Endothelial cell of hepatic sinusoid (primary cell): ENCODE measurements around the gene CCDC54.

Experiments used
- in situ Hi-C: cut with HindIII; loops from 2 replicates; pipeline ENCODE4 v1.10.0; 2017; ENCODE audit warnings: low sequenced_read_pairs

Gene CCDC54

DNA sequence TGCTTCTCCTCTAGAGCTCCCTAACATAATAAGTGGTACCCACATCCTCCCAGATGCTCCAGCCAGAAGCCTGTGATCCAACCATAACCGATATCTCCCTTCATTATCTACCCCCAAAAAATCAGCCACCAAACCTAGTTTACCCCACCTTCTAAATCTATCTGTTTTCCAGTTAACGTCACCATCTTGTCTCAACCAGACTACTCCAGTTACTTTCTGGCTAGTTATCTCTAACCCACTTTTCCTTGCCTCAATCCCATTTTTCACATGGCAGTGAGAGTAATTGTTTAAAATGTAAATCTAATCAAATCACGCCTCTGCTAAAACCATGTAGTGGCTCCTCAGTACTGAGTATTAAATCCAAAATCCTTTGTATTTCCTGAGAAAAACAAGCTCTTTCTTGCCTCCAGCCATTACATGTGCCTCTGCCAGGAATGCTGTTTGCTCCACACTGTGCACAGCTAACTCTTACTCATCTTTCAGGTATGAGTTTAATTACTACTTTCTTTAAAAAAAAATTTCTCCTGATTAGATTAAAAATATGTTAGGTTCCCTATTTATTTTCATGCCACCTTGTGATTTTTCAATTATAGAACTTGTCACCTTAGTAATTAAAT lies 15.4 kb downstream of the CCDC54 start:
- in situ Hi-C loops = no loop called here

DNA sequence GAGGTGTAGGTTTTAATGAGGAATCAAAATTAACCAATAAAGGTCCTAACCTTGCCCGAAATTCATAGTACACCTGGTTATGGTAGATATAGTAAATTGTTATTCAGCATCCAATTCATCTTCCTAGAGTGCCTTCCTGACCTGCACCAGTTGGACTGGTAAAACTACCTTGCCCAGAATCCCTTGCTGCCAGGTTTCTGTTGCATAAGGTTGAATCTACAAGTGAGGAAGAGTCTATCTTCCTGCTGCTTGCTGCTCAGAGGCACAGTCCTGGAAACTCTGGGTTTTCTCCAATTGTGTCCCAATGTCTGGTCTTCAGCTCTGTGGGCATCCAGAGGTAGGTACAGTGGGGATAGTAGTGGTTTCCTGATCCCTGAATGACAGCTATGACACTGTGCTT lies 17.3 kb downstream of the CCDC54 start:
- in situ Hi-C loops = no loop called here

- in situ Hi-C loops = no loop called here
Measured at GRCh38 chr3:107395066-107395465, 17.8 kb downstream of the CCDC54 start.

DNA sequence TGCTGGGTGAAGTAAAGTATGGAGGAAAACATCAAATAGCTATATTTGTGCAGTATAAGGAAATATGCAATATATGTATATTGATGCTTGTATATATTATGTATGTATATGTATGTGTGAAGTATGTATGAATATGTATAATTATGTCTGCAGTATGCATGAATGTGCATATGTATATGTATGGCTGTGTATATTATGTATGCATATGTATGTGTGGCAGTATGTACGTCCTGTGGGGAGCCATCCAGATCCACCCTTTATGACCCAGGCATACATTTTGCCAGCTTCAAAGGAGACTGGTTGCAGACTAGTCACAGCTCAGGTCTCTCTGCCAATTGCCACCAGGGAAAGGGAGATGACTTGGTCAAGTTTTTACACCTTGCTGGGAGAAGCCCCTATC lies 24.1 kb downstream of the CCDC54 start:
- in situ Hi-C loops = no loop called here

GRCh38 chr3:107402214-107402613 lies 25.0 kb downstream of the CCDC54 start:
- in situ Hi-C loops = no loop called here

- in situ Hi-C loops = no loop called here
Measured at GRCh38 chr3:107404727-107405469, 27.7 kb downstream of the CCDC54 start.

DNA sequence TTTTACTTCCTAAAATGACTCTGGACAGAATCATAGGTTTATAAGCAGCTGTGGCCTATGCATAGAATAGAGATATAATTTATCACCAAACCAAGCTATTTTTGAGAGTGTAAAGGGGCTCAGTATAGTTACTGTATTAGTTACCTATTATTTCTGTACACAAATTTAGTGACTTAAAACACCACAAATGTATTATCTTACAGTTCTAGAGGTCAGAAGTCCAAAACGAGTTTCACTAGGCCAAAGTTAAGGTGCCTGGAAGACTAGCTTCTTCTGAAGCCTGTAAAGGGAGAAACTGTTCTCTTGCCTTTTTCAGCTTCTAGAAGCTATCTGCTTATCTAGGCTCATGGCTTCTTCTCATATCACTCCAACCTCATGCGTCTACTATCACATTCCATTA lies 30.1 kb downstream of the CCDC54 start:
- in situ Hi-C loops = no loop called here

DNA sequence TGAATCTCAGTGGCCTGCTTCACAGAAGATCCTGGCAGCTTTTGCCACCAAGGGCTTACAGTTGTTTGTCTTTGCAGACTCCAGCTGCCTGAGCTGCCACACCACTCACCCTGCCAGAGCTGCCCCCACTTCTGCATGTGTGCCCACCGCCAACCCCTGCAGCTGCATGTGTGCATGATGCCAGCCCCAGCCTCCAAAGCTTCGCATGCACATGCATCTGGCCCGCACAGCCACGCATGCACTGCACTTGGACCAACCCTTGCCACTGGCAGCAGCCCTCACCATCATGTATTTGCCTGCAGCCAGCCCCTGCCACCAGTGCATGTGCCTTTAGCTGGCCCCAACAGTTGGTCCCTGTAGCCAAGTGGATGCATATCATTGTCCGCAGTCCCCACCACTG lies 31.3 kb downstream of the CCDC54 start:
- in situ Hi-C loops = no loop called here

DNA sequence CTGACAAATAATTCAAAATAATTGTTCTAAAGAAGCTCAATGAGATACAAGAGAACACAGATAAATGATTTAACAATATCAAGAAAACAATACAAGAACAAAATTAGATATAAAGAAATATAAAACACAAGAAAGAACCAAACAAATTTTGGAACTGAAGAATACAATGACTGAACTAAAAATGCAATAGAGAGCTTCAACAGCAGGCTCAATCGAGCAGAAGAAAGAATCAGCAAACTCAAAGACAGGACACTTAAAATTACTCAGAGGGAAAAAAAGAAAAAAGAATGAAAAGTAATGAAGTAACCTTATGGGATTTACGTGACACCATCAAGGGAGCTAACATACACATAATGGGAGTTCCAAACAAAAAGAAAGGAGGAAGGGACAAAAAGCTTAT lies 32.1 kb downstream of the CCDC54 start:
- in situ Hi-C loops = no loop called here

GRCh38 chr3:107410606-107411005 lies 33.4 kb downstream of the CCDC54 start:
- in situ Hi-C loops = loop anchor here (10.0 kb wide), 1 partner anchor 136 kb away; no protein-coding TSS in a partner anchor

DNA sequence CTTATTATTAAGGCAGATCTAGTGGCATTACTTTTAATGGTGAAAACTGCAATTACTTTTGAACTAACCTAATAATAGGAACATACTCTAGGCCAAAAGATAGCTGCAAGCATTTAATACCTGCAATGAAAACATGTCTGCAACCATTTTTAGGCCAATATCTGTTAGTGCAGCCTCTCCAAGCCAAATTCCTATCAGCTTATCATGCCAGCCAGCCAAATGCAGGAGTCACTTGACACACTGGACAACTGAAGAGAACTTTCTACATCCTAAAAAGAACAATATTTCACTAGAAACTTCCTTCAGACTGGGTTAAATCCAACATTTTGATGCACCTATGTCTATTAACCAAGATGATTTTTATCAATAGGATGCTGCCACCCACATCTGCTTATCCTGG lies 33.8 kb downstream of the CCDC54 start:
- in situ Hi-C loops = loop anchor here (10.0 kb wide), 1 partner anchor 136 kb away; no protein-coding TSS in a partner anchor

DNA sequence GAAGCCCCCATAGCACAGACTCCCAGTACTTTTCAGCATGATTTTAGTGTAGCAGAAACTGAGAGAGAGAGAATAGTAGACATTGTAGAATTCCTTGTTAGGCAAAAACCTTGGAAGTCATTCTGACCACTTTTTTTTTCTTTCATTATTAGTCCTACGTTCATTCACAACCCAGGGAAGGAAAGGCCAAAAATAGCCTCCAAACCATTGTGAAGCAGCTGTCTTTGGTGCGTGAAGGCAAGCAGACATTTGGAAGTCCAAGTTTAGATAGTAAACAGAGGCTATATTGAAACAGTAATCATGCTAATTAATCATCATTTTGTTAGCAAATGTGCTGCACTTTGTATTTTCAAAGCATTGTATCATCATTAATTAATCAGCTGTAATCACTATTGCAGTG lies 34.5 kb downstream of the CCDC54 start:
- in situ Hi-C loops = loop anchor here (10.0 kb wide), 1 partner anchor 137 kb away; no protein-coding TSS in a partner anchor

- in situ Hi-C loops = loop anchor here (10.0 kb wide), 1 partner anchor 138 kb away; no protein-coding TSS in a partner anchor
Measured at GRCh38 chr3:107412376-107412775, 35.1 kb downstream of the CCDC54 start.

DNA sequence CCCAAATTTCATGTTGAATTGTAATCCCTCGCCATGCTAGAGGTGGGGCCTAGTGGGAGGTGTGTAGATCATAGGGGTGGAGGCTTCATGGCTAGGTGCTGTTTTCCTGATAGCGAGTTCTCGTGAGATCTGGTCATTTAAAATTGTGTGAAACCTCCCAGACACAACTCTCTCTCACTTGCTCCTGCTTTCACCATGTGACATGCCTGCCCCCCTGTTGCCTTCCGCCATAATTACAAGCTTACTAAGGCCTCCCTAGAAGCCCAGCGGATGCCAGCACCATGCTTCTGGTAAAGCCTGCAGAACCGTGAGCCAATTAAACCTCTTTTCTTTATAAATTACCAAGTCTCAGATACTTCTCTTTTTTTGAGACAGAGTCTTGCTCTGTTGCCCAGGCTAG lies 36.0 kb downstream of the CCDC54 start:
- in situ Hi-C loops = loop anchor here (10.0 kb wide), 1 partner anchor 138 kb away; no protein-coding TSS in a partner anchor

- in situ Hi-C loops = loop anchor here (10.0 kb wide), 1 partner anchor 140 kb away; no protein-coding TSS in a partner anchor
Measured at GRCh38 chr3:107414325-107414964, 37.2 kb downstream of the CCDC54 start.

DNA sequence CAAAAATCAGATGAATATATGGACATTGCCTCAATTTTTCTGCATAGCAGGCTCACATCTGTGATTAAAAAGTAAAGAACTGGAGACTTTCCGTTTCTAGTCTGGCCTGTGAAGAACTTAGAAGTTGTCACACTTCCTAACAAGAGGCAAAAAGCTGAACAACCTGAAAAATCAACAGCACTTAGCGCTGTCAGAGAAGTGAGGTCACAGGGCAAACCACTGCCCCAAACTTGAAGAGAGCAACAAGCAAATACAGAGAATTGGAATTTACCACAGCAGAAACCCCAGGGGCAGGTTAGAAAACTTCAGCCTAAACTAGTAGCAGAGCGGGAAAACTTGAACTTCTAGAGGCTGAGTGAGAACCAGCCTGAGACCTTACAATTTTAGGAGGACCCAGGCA lies 38.9 kb downstream of the CCDC54 start:
- in situ Hi-C loops = loop anchor here (10.0 kb wide), 1 partner anchor 141 kb away; no protein-coding TSS in a partner anchor

DNA sequence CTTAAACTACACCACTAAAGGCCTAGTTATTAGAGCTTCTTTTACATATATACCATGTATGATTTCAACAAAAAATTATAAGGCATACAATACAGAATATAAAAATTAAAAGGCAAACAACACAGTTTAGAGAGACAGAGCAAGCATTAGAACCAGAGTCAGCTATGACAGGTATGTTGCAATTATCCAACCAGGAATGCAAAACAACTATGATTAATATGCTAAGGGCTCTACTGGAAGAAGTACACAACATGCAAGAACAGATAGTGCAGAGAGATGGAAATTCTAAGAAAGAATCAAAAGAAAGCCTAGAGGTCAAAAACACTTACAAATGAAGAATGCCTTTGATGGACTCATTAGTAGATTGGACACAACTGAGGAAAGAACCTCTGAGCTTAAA lies 39.6 kb downstream of the CCDC54 start:
- in situ Hi-C loops = loop anchor here (10.0 kb wide), 1 partner anchor 142 kb away; no protein-coding TSS in a partner anchor

GRCh38 chr3:107421170-107421792 lies 44.0 kb downstream of the CCDC54 start:
- in situ Hi-C loops = no loop called here

DNA sequence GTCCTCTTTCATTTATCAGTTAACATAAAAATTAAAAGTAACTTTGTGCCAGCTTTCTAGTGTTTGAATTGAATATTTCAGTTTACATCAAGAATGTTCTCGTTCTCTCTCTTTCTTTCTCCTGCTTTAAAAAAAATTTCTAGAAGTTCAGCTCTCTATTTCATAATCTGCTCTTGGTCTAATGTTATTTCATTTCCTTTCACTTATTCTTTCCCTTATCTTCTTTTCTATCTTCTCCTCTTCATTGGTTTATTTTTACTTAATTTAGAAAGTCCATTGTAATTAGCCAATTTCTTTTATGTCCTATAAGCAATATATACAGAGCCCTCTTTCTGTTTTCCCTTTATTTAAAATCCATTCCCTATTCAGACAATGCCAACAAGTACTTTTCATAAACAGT lies 44.6 kb downstream of the CCDC54 start:
- in situ Hi-C loops = no loop called here

GRCh38 chr3:107425033-107425432 lies 47.8 kb downstream of the CCDC54 start:
- in situ Hi-C loops = no loop called here

GRCh38 chr3:107426223-107426622 lies 49.0 kb downstream of the CCDC54 start:
- in situ Hi-C loops = no loop called here
